Tibial artery (tissue), 4 donors: ENCODE data around the gene ADM.

Experiments used
- DNase-seq, 2 donors: peaks; one replicate each; pipeline ENCODE4 v3.0.0-alpha.2; 2019
- H3K27ac ChIP-seq, 2 donors: fragments of 200-600 bp; sonication (generic) in 1 of 2; 1 replicate in 1 of 2; 2 replicates in 1 of 2; pipeline ENCODE4 v1.5.1; 2018 to 2019; ENCODE audit warnings: mild to moderate bottlenecking in 1 of 2
- H3K27me3 ChIP-seq, 2 donors: fragments of 200-600 bp; sonication (generic) in 1 of 2; one replicate each; pipeline versions ENCODE4 v1.5.1 to v1.6.0; 2016 to 2019
- H3K36me3 ChIP-seq, 3 donors: fragments of 200-600 bp; sonication (generic) in 2 of 3; one replicate each; pipeline ENCODE4 v1.5.1; 2016 to 2019; ENCODE audit warnings: mild to moderate bottlenecking in 2 of 3
- H3K4me1 ChIP-seq, 4 donors: fragments of 200-600 bp; sonication (generic) in 2 of 4; 1 replicate in 3 of 4; 2 replicates in 1 of 4; pipeline ENCODE4 v1.5.1; 2016 to 2019
- H3K4me3 ChIP-seq, 2 donors: fragments of 200-600 bp; sonication (generic) in 1 of 2; 1 replicate in 1 of 2; 2 replicates in 1 of 2; pipeline ENCODE4 v1.5.1; 2018 to 2019; ENCODE audit warnings: mild to moderate bottlenecking in 2 of 2
- H3K9me3 ChIP-seq, 3 donors: fragments of 200-600 bp; sonication (generic) in 1 of 3; one replicate each; pipeline ENCODE4 v1.5.1; 2016 to 2019
- intact Hi-C: fragments of 100-400 bp; cut with DNase I; formaldehyde crosslinking; loops from one replicate; pipeline ENCODE4 v1.15.0; 2023; ENCODE audit warnings: low total_unique reads
- TF ChIP-seq, protein P1 (sequence below), 2 experiments: fragments of 200-600 bp in 1 of 2; fragments of 450-650 bp in 1 of 2; IDR thresholded peaks; one replicate each; pipeline ENCODE4 v1.5.1; 2017 to 2019; ENCODE audit warnings: antibody characterized with exemption in 2 of 2, mild to moderate bottlenecking in 1 of 2, moderate library complexity in 1 of 2

The ADM gene

DNA sequence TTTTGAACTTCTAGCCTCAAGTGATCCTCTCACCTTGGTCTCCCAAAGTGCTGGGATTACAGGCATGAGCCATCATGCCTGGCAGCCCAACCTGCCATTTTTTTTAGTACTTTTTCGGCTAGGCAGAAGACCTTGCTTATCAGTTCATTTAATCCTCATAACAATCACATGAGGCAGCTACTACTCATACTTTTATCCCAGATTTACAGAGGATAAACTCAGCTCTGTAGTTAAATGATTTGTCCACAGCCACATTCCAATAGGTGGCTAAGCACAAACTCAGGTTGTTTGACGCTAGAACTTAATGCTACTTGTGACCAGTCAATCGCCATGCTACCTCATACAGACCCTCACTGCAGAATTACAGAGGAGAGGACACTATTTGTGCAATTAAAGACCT, 38.9 kb upstream of the ADM start:
- intact Hi-C loops, result no loop called here
- no peaks in the 10 kb centered on the region for H3K36me3 ChIP-seq
- H3K9me3 ChIP-seq, result no peaks in the 10 kb centered on the region
- TF ChIP-seq, protein P1, sequence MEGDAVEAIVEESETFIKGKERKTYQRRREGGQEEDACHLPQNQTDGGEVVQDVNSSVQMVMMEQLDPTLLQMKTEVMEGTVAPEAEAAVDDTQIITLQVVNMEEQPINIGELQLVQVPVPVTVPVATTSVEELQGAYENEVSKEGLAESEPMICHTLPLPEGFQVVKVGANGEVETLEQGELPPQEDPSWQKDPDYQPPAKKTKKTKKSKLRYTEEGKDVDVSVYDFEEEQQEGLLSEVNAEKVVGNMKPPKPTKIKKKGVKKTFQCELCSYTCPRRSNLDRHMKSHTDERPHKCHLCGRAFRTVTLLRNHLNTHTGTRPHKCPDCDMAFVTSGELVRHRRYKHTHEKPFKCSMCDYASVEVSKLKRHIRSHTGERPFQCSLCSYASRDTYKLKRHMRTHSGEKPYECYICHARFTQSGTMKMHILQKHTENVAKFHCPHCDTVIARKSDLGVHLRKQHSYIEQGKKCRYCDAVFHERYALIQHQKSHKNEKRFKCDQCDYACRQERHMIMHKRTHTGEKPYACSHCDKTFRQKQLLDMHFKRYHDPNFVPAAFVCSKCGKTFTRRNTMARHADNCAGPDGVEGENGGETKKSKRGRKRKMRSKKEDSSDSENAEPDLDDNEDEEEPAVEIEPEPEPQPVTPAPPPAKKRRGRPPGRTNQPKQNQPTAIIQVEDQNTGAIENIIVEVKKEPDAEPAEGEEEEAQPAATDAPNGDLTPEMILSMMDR (IDR thresholded peaks at IDR 0.05), result no peak
- no peaks in the 10 kb centered on the region for H3K27me3 ChIP-seq
- DNase-seq, result no peak
- H3K4me1 ChIP-seq, result peaks cover 0 to 5% (median 0%) of the 10 kb centered on the region in 4 donors
- no peak overlapping the region for H3K27ac ChIP-seq
- H3K4me3 ChIP-seq, result no peak overlapping the region

DNA sequence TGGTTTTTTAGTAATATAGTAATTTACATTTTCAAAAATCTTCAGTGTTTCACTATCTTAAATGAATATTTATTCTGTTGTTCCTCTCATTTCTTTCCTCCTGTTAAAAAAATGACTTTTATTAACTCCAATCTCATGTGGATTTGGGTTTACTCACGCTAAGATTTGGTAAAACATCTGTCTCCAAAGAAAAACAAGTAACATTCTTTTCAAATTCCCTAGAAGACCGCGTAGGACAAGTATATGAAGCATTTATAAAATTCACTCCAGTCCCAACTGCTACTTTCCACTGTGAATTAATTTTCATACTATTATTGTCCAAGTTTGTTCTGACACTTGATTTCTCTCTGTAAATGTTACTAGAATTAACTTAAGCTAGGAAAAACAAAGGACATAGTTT, 37.1 kb upstream of the ADM start:
- DNase-seq, result no peak
- Histone ChIP-seq H3K4me3 (no peak overlapping the region), H3K4me1 (peaks cover 0 to 5% (median 0%) of the 10 kb centered on the region in 4 donors), H3K36me3 (no peaks in the 10 kb centered on the region), H3K27ac (no peak overlapping the region), H3K9me3 (no peaks in the 10 kb centered on the region), H3K27me3 (no peaks in the 10 kb centered on the region)
- TF ChIP-seq, protein P1 (IDR thresholded peaks at IDR 0.05), result no peak
- intact Hi-C loops, result no loop called here

DNA sequence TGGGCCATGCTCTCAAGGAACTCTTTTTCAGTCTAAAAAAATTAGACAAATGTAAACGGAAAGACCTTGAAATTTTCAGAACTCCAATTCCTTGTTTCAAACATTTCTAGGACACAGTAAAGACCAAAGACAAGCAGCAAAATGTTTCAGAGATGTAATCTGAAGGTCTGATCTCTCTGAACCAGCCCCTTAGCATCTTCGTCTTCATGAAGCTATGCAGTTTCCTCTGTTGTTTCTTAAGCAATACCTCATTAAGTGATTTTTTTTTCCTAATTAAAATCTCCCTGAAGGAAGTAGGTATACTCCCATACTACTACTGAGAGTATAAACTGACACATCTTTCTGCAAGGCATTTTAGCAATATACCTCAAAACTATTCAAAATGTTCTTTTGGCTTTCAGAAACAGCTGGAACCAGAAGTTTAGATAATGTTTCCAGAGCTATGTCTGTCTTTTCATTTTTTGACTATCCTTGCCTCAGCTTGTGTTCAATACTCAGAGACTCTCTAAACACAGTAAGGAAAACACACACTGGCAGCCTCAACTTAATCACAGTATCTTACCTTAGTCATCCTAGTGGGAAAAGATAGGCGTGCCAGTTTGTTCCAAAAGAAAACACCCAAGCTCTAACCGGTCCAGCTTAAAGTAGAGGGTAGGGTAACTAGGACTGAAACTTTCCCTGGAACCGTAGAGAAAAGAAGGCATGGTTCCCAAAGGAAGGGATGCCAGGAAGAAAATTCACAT, 36.0 kb upstream of the ADM start:
- TF ChIP-seq, protein P1 (IDR thresholded peaks at IDR 0.05), result no peak
- Histone ChIP-seq H3K4me1 (peaks cover 0 to 11% (median 4%) of the 10 kb centered on the region in 4 donors), H3K9me3 (no peaks in the 10 kb centered on the region), H3K27ac (no peak overlapping the region), H3K27me3 (no peaks in the 10 kb centered on the region), H3K4me3 (no peak overlapping the region), H3K36me3 (no peaks in the 10 kb centered on the region)
- DNase-seq, result no peak
- intact Hi-C loops, result no loop called here

DNA sequence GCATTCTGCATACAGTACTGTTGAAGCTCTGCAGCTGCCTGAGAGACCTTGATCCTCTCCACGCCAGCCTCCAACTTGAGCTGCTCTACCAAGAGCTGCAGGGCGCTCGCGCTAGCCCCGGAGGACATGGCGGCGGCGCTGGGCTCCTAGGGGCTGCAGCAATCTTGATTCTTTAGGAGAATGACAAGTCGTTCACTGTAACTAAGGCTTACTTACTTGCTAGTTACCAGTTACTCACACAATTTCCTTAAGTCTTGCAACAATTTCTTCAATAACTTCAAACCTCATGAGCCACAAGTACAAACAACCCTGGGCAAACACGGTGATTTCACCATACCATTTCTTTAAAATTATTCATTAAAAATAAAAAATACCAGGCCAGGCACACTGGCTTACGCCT, 32.7 kb upstream of the ADM start:
- intact Hi-C loops, result no loop called here
- TF ChIP-seq, protein P1 (IDR thresholded peaks at IDR 0.05), result no peak
- Histone ChIP-seq H3K36me3 (no peaks in the 10 kb centered on the region), H3K4me3 (no peak overlapping the region), H3K27ac (no peak overlapping the region), H3K4me1 (peaks cover 0 to 17% (median 6%) of the 10 kb centered on the region in 4 donors), H3K9me3 (no peaks in the 10 kb centered on the region), H3K27me3 (no peaks in the 10 kb centered on the region)
- DNase-seq, result no peak

DNA sequence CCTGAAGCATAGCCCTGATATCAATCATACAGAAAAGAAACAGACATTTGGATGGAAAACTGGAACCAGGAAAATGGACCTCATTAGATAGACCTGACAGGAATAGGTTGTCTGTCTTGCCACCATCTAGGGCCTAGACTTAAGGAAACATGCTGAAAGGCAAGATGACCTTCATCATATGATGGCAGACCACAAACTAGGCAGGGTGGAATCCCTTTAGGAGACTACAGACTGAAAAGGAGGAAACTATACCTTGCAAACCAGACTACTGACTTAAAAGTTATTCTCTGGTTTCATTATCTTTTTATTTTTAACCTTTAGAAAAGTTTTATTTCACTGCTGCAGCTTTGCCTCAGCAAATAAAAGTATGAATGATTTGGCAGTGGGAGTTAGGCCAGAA, 31.1 kb upstream of the ADM start:
- no peaks in the 10 kb centered on the region for H3K36me3 ChIP-seq
- H3K4me1 ChIP-seq, result peaks cover 0 to 16% (median 6%) of the 10 kb centered on the region in 4 donors
- no peak for DNase-seq
- H3K27me3 ChIP-seq, result no peaks in the 10 kb centered on the region
- TF ChIP-seq, protein P1 (IDR thresholded peaks at IDR 0.05), result no peak
- peak overlapping the region in 1 of 2 donors; percentile 10 for H3K27ac ChIP-seq
- H3K9me3 ChIP-seq, result no peaks in the 10 kb centered on the region
- H3K4me3 ChIP-seq, result no peak overlapping the region
- intact Hi-C loops, result no loop called here
